A549 (cell line): Measurements from ENCODE around the gene ATG16L1.

Experiments
- EHMT2 ChIP-seq: fragments of 200-600 bp; sonication (generic); IDR thresholded peaks from 2 replicates; pipeline ENCODE4 v1.6.1; 2016; ENCODE audit warnings: antibody characterized with exemption, low read depth, mild to moderate bottlenecking, moderate library complexity
- EP300 ChIP-seq, 2 experiments: fragments of >200 bp; sonication (Bioruptor Twin); formaldehyde crosslinking; IDR thresholded peaks; 2 replicates in 1 of 2; 3 replicates in 1 of 2; pipeline ENCODE4 v1.6.1; 2016 to 2017
- JUN ChIP-seq, 2 experiments: fragments of >200 bp; sonication (Bioruptor Twin); formaldehyde crosslinking; IDR thresholded peaks; 2 replicates in 1 of 2; 3 replicates in 1 of 2; pipeline ENCODE4 v1.6.1; 2016 to 2017
- JUNB ChIP-seq: fragments of >200 bp; sonication (Bioruptor Twin); formaldehyde crosslinking; IDR thresholded peaks from 2 replicates; pipeline ENCODE4 v1.6.1; 2016
- KDM5A ChIP-seq: fragments of 200-600 bp; sonication (generic); IDR thresholded peaks from 2 replicates; pipeline ENCODE4 v1.6.1; 2016; ENCODE audit warnings: antibody characterized with exemption, mild to moderate bottlenecking
- MYC ChIP-seq: IDR thresholded peaks from 2 replicates; pipeline ENCODE4 v1.6.1; 2012; ENCODE audit warnings: mild to moderate bottlenecking, inconsistent platforms, low read length, improper control_type of control experiment, borderline replicate concordance
- NFE2L2 ChIP-seq: fragments of 150-350 bp; conservative IDR thresholded peaks from 2 replicates; pipeline ENCODE4 v1.6.1; 2014; ENCODE audit warnings: low read length
- PHF8 ChIP-seq: fragments of 200-600 bp; sonication (generic); IDR thresholded peaks from 2 replicates; pipeline ENCODE4 v1.6.1; 2016; ENCODE audit warnings: low read depth, mild to moderate bottlenecking, antibody characterized with exemption, moderate library complexity, borderline replicate concordance
- POLR2A ChIP-seq: IDR thresholded peaks from 2 replicates; pipeline ENCODE4 v1.6.1; 2012; ENCODE audit warnings: mild to moderate bottlenecking, low read length
- POLR2AphosphoS2 ChIP-seq: conservative IDR thresholded peaks from 2 replicates; pipeline ENCODE4 v1.6.1; 2012; ENCODE audit warnings: low read length, improper control_type of control experiment, inconsistent platforms
- RAD21 ChIP-seq, 2 experiments: fragments of >200 bp in 1 of 2; sonication (Bioruptor Twin) in 1 of 2; formaldehyde crosslinking in 1 of 2; IDR thresholded peaks in 1 of 2; conservative IDR thresholded peaks in 1 of 2; 2 replicates in 1 of 2; 3 replicates in 1 of 2; pipeline ENCODE4 v1.6.1; 2012 to 2018; ENCODE audit warnings: inconsistent platforms in 1 of 2
- ZFP36 ChIP-seq: fragments of 450-650 bp; IDR thresholded peaks from 2 replicates; pipeline ENCODE4 v1.6.1; 2014; ENCODE audit warnings: borderline replicate concordance; ENCODE audit not compliant: partially characterized antibody
- TF ChIP-seq, protein P1 (sequence below): fragments of 200-600 bp; sonication (generic); IDR thresholded peaks from 2 replicates; pipeline ENCODE4 v1.6.1; 2016; ENCODE audit warnings: antibody characterized with exemption, mild to moderate bottlenecking, moderate library complexity
- TF ChIP-seq, protein P2 (sequence below): fragments of >200 bp; sonication (Bioruptor Twin); formaldehyde crosslinking; IDR thresholded peaks from 3 replicates; pipeline ENCODE4 v1.5.1; 2016

DNA sequence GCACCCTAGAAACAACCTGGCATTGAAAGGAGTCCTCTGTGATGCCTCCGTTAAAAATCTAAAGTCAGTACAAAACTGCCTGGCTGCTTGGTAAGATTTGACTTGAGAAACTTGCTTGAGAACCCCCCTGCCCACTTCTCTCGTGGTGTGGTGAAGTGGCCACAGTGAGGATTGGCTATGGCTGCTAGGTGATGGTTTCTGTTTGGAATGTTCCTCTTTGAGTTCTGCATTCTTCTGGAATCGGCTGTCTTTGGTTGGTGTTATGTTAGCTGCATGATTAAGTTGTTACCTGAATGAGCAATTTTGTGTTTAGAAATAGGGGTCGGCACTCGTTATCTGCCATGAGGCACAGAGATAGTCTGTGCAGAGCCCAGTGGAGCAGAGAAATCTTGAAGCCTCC, 34.4 kb downstream of the ATG16L1 start:
- TF ChIP-seq EHMT2 (no peak), KDM5A (no peak), PHF8 (no peak), POLR2A (no peak), RAD21 (conservative IDR thresholded peaks at IDR 0.05 in 1 of 2, IDR thresholded peaks at IDR 0.05 in 1 of 2) (no peak), JUN (IDR thresholded peaks at IDR 0.05) (no peak), NFE2L2 (no peak), MYC (no peak), JUNB (no peak), POLR2AphosphoS2 (no peak), ZFP36 (no peak), EP300 (IDR thresholded peaks at IDR 0.05) (no peak)
- TF ChIP-seq, protein P1, sequence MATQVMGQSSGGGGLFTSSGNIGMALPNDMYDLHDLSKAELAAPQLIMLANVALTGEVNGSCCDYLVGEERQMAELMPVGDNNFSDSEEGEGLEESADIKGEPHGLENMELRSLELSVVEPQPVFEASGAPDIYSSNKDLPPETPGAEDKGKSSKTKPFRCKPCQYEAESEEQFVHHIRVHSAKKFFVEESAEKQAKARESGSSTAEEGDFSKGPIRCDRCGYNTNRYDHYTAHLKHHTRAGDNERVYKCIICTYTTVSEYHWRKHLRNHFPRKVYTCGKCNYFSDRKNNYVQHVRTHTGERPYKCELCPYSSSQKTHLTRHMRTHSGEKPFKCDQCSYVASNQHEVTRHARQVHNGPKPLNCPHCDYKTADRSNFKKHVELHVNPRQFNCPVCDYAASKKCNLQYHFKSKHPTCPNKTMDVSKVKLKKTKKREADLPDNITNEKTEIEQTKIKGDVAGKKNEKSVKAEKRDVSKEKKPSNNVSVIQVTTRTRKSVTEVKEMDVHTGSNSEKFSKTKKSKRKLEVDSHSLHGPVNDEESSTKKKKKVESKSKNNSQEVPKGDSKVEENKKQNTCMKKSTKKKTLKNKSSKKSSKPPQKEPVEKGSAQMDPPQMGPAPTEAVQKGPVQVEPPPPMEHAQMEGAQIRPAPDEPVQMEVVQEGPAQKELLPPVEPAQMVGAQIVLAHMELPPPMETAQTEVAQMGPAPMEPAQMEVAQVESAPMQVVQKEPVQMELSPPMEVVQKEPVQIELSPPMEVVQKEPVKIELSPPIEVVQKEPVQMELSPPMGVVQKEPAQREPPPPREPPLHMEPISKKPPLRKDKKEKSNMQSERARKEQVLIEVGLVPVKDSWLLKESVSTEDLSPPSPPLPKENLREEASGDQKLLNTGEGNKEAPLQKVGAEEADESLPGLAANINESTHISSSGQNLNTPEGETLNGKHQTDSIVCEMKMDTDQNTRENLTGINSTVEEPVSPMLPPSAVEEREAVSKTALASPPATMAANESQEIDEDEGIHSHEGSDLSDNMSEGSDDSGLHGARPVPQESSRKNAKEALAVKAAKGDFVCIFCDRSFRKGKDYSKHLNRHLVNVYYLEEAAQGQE = no peak
- TF ChIP-seq, protein P2, sequence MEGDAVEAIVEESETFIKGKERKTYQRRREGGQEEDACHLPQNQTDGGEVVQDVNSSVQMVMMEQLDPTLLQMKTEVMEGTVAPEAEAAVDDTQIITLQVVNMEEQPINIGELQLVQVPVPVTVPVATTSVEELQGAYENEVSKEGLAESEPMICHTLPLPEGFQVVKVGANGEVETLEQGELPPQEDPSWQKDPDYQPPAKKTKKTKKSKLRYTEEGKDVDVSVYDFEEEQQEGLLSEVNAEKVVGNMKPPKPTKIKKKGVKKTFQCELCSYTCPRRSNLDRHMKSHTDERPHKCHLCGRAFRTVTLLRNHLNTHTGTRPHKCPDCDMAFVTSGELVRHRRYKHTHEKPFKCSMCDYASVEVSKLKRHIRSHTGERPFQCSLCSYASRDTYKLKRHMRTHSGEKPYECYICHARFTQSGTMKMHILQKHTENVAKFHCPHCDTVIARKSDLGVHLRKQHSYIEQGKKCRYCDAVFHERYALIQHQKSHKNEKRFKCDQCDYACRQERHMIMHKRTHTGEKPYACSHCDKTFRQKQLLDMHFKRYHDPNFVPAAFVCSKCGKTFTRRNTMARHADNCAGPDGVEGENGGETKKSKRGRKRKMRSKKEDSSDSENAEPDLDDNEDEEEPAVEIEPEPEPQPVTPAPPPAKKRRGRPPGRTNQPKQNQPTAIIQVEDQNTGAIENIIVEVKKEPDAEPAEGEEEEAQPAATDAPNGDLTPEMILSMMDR = no peak
